Measurements from ENCODE around the gene SMIM38.
A peak's percentile ranks its signal among the peaks of the same experiment; 100 is the strongest.
"Not testable (repeated sequence)": the region's sequence is repeated elsewhere in the genome, so short reads cannot be mapped to it uniquely, and the experiment has no call there.

Gene SMIM38

GRCh38 chr11:69122326-69122629, 33.5 kb upstream of the SMIM38 start:
- FAIRE-seq (no peak), DNase-seq (ENCODE audit: low spot score) (no peak)

GRCh38 chr11:69122630-69123431, 32.9 kb upstream of the SMIM38 start:
- peak; percentile 95 for FAIRE-seq
- DNase-seq (ENCODE audit: low spot score): peak; percentile 95

DNA sequence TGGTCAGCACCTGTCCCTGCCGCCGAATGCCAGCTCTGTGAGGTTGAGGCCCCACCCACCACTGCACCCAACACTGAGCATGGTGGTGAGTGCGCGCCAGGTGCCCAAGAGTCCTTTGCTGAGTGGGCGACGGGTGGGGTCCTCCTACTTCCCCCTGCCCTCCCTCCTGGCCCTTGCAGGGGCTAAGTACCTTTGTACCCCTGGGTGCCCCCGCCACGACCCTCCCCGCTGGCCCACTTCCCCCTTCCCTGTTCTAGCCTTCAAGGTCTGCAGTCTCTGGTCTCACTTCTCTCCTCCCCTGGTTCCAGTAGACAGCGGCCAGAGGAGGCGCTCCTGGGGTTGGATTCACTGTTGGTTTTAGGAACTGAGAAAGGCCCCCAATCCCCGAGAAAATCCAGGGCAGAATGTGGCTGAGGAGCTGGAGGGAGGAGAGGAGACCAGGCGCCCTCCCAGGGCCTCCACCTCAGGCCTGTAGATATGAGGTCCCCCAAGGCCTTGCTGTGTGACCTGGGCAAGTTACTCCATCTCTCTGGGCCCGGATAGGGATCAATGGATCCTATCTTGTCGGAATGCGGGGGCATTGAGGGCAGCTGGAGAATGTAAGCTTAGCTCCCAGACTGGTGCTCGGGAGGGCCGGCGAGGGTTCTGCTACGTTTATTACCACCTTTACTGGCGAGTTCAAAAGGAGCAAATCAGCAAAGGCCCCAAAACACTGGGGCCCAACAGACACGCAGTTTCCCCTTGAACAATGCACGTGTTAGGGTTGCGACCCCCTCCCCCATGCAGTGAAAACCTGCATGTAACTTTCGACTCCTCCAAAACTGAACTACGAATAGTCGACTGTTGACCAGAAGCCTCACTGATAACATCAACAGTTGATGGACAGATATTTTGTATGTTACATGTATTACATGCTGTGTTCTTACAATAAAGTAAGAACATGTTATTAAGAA, 31.9 kb upstream of the SMIM38 start:
- no peak for DNase-seq (ENCODE audit: low spot score)
- FAIRE-seq: no peak

DNA sequence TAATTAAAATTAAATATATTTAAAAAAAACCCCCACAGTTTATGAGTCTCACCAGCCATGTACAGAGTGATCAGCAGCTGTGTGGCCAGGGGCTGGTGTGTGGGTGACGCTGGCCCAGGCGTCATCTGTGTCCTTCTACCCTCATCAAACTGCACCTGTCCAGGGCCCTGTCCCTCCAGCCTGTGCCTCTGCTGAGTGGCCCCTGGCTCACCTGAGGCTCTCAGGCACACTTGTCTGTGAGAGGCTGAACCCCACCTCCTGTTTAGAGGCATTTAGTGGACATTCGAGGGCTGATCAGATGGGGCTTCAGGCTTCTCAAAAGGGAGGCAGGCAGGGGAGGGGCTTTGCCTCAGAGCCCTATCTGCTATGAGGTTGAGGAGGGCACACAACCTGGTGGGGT, 29.9 kb upstream of the SMIM38 start:
- no peak for DNase-seq (ENCODE audit: low spot score)
- no peak for FAIRE-seq

DNA sequence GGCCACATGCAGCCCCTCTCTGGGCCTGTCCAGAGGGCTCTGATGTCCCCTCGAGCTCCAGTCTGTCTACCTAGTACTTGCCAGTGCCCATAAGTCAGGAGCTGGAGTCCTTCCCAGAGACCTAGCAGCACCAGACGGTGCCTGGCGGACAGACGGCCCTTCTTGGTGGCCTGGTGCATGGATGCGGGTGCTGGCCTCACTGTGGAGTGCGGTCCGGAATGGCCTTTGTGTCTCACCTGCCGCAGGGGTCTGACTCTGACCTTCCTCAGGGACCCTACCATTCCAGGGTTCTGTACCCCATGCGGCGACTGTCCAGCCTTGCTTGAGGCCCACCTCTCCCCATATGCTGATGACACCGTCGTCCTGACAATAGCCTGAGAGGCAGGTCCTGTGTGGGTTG, 29.4 kb upstream of the SMIM38 start:
- no peak for FAIRE-seq

DNA sequence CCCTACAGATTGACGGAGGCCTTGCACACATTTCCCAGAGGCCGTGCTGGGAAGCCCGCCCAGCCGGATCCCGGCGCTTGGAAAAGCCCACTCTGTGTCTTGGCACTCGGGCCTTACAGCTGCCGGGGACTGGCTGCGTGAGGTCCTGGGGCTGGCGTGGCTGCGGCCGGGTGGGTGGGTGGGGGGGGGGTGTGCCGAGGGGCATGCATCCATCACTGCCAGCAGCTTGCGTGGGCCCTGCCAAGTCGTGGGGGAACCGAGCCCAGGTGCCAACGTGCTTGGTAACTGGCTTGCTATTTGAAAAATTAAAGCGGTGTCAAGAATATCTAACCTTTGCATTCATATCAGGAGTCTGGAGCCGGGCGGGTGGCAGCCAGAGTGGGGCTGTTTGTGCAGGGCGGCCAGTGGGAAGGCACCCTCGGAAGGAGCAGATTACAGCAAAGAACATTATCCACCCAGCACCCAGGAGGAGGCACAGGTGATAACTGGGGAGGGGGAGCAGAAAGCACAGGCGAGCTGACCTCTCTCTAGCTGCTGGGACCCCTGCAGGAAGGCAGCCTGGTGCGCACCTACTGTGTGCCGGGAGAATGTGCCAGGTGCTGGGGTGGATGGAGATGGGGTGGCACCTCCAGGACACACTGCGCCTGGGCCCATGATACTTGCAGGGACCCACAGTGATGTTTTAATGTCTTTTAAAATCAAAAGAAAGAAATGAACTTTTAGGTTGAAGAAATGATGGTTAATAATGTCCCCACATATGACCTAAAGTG, 28.5 kb upstream of the SMIM38 start:
- no peak for FAIRE-seq

More for the DNA sequence above, 29.4 kb upstream of the SMIM38 start:
- no peak for DNase-seq (ENCODE audit: low spot score)

DNA sequence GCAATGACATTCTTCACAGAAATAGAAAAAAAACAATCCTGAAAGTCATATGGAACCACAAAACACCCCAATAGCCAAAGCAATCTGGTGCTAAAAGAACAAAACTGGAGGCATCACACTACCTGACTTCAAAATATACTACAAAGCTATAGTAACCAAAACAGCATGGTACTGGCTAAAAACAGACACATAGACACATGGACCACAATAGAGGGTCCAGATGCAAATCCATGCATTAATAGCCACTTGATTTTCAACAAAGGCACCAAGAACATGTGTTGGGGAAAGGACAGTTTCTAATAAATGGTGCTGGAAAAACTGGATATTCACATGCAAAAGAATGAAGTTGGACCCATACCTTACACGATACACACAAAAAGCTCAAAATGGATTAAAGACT, 27.9 kb upstream of the SMIM38 start:
- no peak for DNase-seq (ENCODE audit: low spot score)
- FAIRE-seq: no peak

More for the DNA sequence above, 28.5 kb upstream of the SMIM38 start:
- no peak for DNase-seq (ENCODE audit: low spot score)

- FAIRE-seq (no peak), DNase-seq (ENCODE audit: low spot score) (no peak)
Measured at GRCh38 chr11:69129053-69129452, 26.7 kb upstream of the SMIM38 start.

- DNase-seq (ENCODE audit: low spot score): no peak
- no peak for FAIRE-seq
Measured at GRCh38 chr11:69129647-69130046, 26.1 kb upstream of the SMIM38 start.

DNA sequence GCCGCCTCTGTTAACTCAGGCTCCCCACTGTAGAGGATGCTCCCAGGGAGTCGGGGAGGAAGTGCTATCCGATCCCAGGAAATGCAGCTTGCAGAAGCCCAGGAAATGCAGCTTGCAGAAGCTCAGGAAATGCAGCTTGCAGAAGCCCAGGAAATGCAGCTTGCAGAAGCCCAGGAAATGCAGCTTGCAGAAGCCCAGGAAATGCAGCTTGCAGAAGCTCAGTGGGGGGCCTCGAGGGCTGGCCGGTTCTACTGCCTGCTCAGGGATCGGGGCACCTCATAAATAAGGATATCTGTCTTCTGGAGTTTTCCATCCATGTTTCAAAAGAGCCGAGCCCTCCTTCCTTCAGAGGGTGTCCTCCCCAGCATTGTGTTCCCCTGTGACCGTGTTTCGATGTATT, 25.1 kb upstream of the SMIM38 start:
- FAIRE-seq (no peak), DNase-seq (ENCODE audit: low spot score) (no peak)

- DNase-seq (ENCODE audit: low spot score): no peak
Measured at GRCh38 chr11:69131121-69131566, 24.6 kb upstream of the SMIM38 start.

GRCh38 chr11:69131644-69132300, 24.0 kb upstream of the SMIM38 start:
- FAIRE-seq (peak; percentile 55), DNase-seq (ENCODE audit: low spot score) (peak; percentile 82)

More at GRCh38 chr11:69131121-69131566, 24.6 kb upstream of the SMIM38 start:
- no peak for FAIRE-seq

GRCh38 chr11:69132301-69132670, 23.4 kb upstream of the SMIM38 start:
- no peak for FAIRE-seq
- DNase-seq (ENCODE audit: low spot score): no peak

DNA sequence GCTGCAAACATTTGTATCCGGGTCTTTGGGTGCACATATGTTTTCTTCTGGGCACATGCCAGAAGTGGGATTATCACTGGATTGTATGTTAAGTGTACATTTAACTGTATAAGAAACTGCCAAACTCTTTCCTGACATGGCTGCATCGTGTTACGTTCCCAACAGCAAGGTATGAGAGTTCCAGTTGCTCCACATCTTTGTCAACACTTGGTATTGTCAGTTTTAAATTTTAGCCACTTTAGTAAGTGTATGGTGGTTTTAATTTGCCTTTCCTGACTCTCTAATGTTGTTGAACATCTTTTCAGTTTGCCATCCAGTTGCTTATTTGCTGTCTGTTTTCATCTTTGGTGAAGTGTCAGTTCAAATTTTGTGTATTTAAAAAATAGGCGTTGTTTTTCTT, 22.5 kb upstream of the SMIM38 start:
- FAIRE-seq (no peak), DNase-seq (ENCODE audit: low spot score) (no peak)

GRCh38 chr11:69134182-69134581, 21.6 kb upstream of the SMIM38 start:
- not testable (repeated sequence) for FAIRE-seq

GRCh38 chr11:69134957-69135356, 20.8 kb upstream of the SMIM38 start:
- FAIRE-seq: no peak
- no peak for DNase-seq (ENCODE audit: low spot score)

More at GRCh38 chr11:69134182-69134581, 21.6 kb upstream of the SMIM38 start:
- not testable (repeated sequence) for DNase-seq (ENCODE audit: low spot score)

DNA sequence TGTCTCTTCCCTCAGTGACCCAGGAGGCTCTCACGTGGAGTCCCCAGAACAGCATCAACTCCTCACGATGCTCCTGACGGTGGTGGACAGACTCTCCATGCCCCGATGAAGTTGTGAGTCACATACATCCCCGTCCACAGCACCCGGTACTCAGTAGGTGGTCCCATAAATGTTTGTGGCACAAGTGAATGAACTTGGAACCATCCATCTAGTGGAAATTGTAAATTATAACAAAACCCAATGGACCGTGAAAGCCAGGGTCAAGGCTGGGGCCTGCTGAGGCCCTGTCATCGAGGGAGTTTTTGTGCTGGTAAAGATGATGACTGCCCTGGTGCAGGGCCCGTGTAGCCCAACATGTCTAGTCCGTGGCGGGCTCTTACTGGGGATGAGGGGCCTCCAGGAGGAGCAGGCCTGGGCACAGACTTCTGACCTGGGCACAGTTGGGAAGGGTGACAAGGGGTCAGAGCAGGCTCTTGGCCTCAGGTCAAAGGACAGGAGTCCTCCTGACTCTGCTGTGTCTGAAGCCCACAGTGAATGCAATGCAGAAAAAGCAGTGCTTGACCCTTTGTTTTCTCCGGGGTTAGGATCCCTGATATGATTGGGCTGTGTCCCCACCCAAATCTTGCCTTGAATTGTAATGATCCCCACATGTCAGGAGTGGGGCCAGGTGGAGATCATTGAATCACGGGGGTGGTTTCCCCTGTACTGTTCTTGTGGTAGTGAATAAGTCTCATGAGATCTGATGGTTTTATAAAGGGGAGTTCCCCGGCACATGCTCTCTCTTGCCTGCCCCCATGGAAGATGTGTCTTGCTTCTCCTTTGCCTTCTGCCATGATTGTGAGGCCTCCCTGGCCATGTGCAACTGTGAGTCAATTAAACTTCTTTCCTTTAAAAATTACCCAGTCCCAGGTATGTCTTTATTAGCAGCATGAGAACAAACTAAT, 20.0 kb upstream of the SMIM38 start:
- DNase-seq (ENCODE audit: low spot score): no peak
- FAIRE-seq: no peak

GRCh38 chr11:69136471-69136870, 19.3 kb upstream of the SMIM38 start:
- FAIRE-seq: no peak
- no peak for DNase-seq (ENCODE audit: low spot score)

DNA sequence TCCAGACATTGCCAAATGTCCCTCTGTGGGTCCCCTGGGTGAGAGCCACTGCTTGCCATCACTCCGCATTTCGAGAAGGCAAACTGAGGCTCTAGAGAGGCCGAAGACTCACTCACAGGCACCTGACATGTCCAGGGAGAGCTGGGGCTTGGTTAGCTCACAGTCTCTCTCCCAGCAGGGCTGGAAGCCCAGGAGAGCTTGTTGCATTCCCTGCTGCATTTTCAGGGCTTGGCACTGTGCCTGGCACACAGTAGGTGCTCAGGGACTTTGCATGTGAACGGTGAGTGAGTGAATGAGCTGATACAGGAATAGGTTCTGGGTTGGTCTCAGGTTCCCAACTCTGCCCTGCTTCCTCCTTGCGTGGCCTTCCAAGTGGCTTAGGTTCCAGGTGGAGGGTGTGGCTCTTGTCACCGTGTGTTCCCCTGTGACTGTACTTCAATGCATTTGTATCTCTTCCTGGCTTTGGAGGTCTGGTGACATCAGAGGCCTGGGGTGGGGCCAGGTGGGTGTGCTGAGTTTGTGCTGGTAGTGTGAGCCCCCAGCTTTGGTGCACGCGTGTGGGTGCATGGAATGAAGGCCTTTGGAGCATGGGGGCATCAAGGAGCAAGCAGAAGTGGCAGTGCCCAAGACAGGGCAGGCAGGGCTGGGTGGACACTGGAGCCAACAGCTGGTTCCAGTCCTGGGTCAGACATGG, 18.4 kb upstream of the SMIM38 start:
- DNase-seq (ENCODE audit: low spot score) (no peak), FAIRE-seq (no peak)

Measured in urothelium cell line (cell line).